ENCODE measurements around the gene RAB14. TPM values are rescaled to one million over a fixed set of nuclear protein-coding genes. Genes with fewer than 3 reads are reported as not detected.

Gene RAB14
- total RNA-seq, 1 experiment from 2014 or later, result 63.1 TPM

- TF ChIP-seq CTCF (IDR thresholded peaks at IDR 0.05 in 2 of 3, conservative IDR thresholded peaks at IDR 0.05 in 1 of 3; ENCODE audit: borderline replicate concordance in 1 of 3, insufficient read depth in 1 of 3, low read depth in 2 of 3, low read length in 2 of 3) (no peak), JUND (IDR thresholded peaks at IDR 0.05) (no peak)
Observed at GRCh38 chr9:121185774-121186403, 15.8 kb downstream of the RAB14 start (continued).

GRCh38 chr9:121185178-121185745, 16.4 kb downstream of the RAB14 start:
- POLR2A ChIA-PET, result no interaction called here
- Histone ChIP-seq H3K27me3 (ENCODE audit: insufficient read depth, low read length) (no peaks in the 10 kb centered on the region), H3K4me2 (ENCODE audit: low read length) (no peak overlapping the region), H3K27ac (ENCODE audit: low read depth, low read length) (no peak overlapping the region), H3K9me3 (ENCODE audit: control insufficient read depth in 1 of 2, insufficient read depth in 1 of 2, low read depth in 1 of 2, low read length in 2 of 2) (no peaks in the 10 kb centered on the region), H2AFZ (ENCODE audit: low read depth, low read length, poor library complexity, severe bottlenecking) (no peak overlapping the region), H3K36me3 (ENCODE audit: control insufficient read depth in 1 of 2, insufficient read depth in 2 of 2, low read length in 2 of 2) (peaks cover 4 to 13% of the 10 kb centered on the region in 2 experiments; a peak in 3 of 4 replicates), H3K79me2 (ENCODE audit: insufficient read depth, low read length) (peaks cover 66% of the 10 kb centered on the region), H4K20me1 (ENCODE audit: insufficient read depth) (peaks cover 7% of the 10 kb centered on the region; the same call in 1 of the 2 replicates), H3K9ac (ENCODE audit: low read length) (no peak overlapping the region), H3K4me1 (ENCODE audit: control insufficient read depth in 1 of 2, insufficient read depth in 2 of 2, low read length in 2 of 2) (0 out of 4 replicates have a peak, but pooled peaks cover 0 to 3% of the 10 kb centered on the region in 2 experiments), H3K9me2 (ENCODE audit: insufficient read depth) (no peaks in the 10 kb centered on the region), H3K4me3 (replicated peaks in 1 of 2; ENCODE audit: low read depth in 1 of 2, low read length in 2 of 2) (no peak overlapping the region)
- CTCF ChIA-PET, result interaction anchor here (1.8 kb wide), 1 partner anchor 15 kb away, joined by 6 read pairs; no protein-coding TSS in a partner anchor
- TF ChIP-seq EGR1 (IDR thresholded peaks at IDR 0.05; ENCODE audit: low read depth) (no peak), EZH2 (IDR thresholded peaks at IDR 0.05) (no peak), POLR2AphosphoS5 (IDR thresholded peaks at IDR 0.05; ENCODE audit: low read depth, low read length) (no peak), MAX (IDR thresholded peaks at IDR 0.05) (no peak), SRF (IDR thresholded peaks at IDR 0.05; ENCODE audit: low read depth) (no peak), SIN3A (IDR thresholded peaks at IDR 0.05; ENCODE audit: low read depth) (no peak), ZBTB33 (IDR thresholded peaks at IDR 0.05; ENCODE audit: extremely low read depth, insufficient replicate concordance, low read length) (no peak), CEBPB (IDR thresholded peaks at IDR 0.05; ENCODE audit: low read depth) (no peak), ZFX (IDR thresholded peaks at IDR 0.05) (no peak), FOSL1 (IDR thresholded peaks at IDR 0.05; ENCODE audit: low read depth) (no peak), REST (IDR thresholded peaks at IDR 0.05; ENCODE audit: low read depth) (no peak), JUND (IDR thresholded peaks at IDR 0.05) (no peak)
- BruUV-seq (replicated peaks), result no TSS peak
- intact Hi-C loops (cut with micrococcal nuclease), result no loop called here
- ATAC-seq, result no peak
- RAD21 ChIA-PET (ENCODE audit: low non-redundant PET in 1 of 2, low total read pairs in 2 of 2, uncharacterized antibody in 2 of 2, unreplicated experiment in 2 of 2), result no interaction called here
- no peak for DNase-seq (ENCODE audit: low read depth, low spot score)

Data from HCT116 (cell line).